ENCODE results near the gene DNAJB9. TPM values are rescaled to one million over a fixed set of nuclear protein-coding genes. Genes with fewer than 3 reads are reported as not detected.
A peak's percentile ranks its signal among the peaks of the same experiment; 100 is the strongest.

The DNAJB9 gene
- total and polyA plus RNA-seq, 2 of the 13 experiments (the other 11 are each of a cell fraction or from before 2014, with no cell fraction given), result 8.6 to 16.4 TPM

DNA sequence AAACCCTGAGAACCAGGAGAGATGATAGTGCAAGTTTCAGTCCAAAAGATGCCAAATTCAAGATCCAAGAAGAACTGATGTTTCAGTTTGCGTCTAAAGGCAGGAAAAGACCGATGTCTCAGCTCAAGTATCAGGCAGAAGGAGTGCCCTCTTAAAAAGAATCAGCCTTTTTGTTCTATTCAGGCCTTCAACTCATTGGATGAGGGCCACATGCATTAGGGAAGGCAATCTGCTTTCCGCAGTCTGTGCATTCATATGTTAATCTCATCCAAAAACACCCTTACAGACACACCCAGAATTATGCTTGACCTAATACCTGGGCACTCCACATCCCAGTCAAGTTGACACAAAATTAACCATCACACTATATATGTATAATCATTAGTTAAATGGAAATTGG is 45.2 kb downstream of the DNAJB9 start:
- intact Hi-C loops (cut with micrococcal nuclease; ENCODE audit: unreplicated experiment), result loop anchor here (5.0 kb wide), 1 partner anchor 192 kb away; no protein-coding TSS in a partner anchor
- H3K4me3 ChIP-seq (replicated peaks in 1 of 3; ENCODE audit: insufficient read depth in 1 of 3, low read depth in 2 of 3, low read length in 3 of 3), result no peak overlapping the region

DNA sequence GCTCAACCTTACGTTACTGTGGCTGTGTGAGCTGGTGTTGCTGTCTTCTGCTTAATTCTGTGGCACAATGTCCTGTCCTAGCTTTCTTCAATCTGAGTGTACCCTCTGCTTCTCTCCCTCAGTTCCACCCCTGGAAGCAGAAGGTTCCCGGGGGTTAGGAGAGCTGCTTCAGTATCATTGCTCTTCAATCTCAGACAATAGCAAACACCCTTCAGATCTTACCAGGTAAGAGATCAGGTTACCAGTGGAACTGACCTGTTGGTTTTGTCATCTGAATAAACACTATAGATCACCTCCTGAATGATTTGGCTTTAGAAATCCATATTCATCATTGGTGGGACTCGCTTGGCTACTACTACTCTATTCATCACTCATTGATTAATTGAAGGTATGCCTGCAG is 48.4 kb downstream of the DNAJB9 start:
- Histone ChIP-seq H3K4me2 (ENCODE audit: low read depth, low read length) (no peak overlapping the region), H3K79me2 (ENCODE audit: insufficient read depth, low read length) (no peaks in the 10 kb centered on the region), H3K27me3 (ENCODE audit: control insufficient read depth in 1 of 2, insufficient read depth in 2 of 2, low read length in 2 of 2) (no peaks in the 10 kb centered on the region), H3K9ac (ENCODE audit: insufficient read depth, low read depth, low read length) (no peak overlapping the region), H3K4me3 (replicated peaks in 1 of 3; ENCODE audit: insufficient read depth in 1 of 3, low read depth in 2 of 3, low read length in 3 of 3) (no peak overlapping the region), H3K36me3 (replicated peaks in 1 of 2; ENCODE audit: control insufficient read depth in 1 of 2, insufficient read depth in 2 of 2, low read length in 2 of 2) (no peaks in the 10 kb centered on the region), H3K9me3 (ENCODE audit: low read length) (no peaks in the 10 kb centered on the region), H3K4me1 (ENCODE audit: insufficient read depth, low read length) (peaks cover 17% of the 10 kb centered on the region), H2AFZ (ENCODE audit: low read length) (no peak overlapping the region), H4K20me1 (ENCODE audit: insufficient read depth, low read length) (no peaks in the 10 kb centered on the region), H3K27ac (ENCODE audit: extremely low read length, insufficient read depth, low read length) (no peak overlapping the region)
- 8% methylated on average over 3 of the region's 3 CpGs for WGBS (ENCODE audit: low lambda C conversion rate)
- DNase-seq (ENCODE audit: low spot score) (no peak), ATAC-seq (no peak), FAIRE-seq (no peak)
- ChIA-PET POLR2A (no interaction called here), CTCF (ENCODE audit: low intra/inter-chr PET ratio, low total read pairs) (no interaction called here)
- intact Hi-C loops (cut with micrococcal nuclease; ENCODE audit: unreplicated experiment) (no loop called here), in situ Hi-C loops (cut with HindIII; ENCODE audit: extremely low pct_ligation_motif_present, low pct_unique_long_range_greater_than_20kb) (loop anchor here (25.0 kb wide), 1 partner anchor 1469 kb away; no protein-coding TSS in a partner anchor)
- no peak for TF ChIP-seq ZNF704 (CRISPR knock-in tag; IDR thresholded peaks at IDR 0.05; ENCODE audit: borderline replicate concordance)
- TF ChIP-seq SIX1 (CRISPR knock-in tag; IDR thresholded peaks at IDR 0.05; ENCODE audit: borderline replicate concordance), result peak; percentile 22; the same call in 1 of the 2 replicates
- no TSS peak for BruUV-seq (replicated peaks)

More for the DNA sequence above, 45.2 kb downstream of the DNAJB9 start:
- DNase-seq (ENCODE audit: low spot score), result no peak
- BruUV-seq (replicated peaks), result no TSS peak
- H4K20me1 ChIP-seq (ENCODE audit: insufficient read depth, low read length), result no peaks in the 10 kb centered on the region
- H3K27me3 ChIP-seq (ENCODE audit: control insufficient read depth in 1 of 2, insufficient read depth in 2 of 2, low read length in 2 of 2), result no peaks in the 10 kb centered on the region
- ATAC-seq, result no peak
- no peak overlapping the region for H3K4me2 ChIP-seq (ENCODE audit: low read depth, low read length)
- ChIA-PET POLR2A (no interaction called here), CTCF (ENCODE audit: low intra/inter-chr PET ratio, low total read pairs) (no interaction called here)
- TF ChIP-seq ZNF772 (CRISPR knock-in tag; IDR thresholded peaks at IDR 0.05), result no peak
- WGBS (ENCODE audit: low lambda C conversion rate), result 81% methylated on average over 3 of the region's 3 CpGs
- in situ Hi-C loops (cut with HindIII; ENCODE audit: extremely low pct_ligation_motif_present, low pct_unique_long_range_greater_than_20kb), result loop anchor here (25.0 kb wide), 1 partner anchor 1472 kb away; no protein-coding TSS in a partner anchor
- no peaks in the 10 kb centered on the region for H3K79me2 ChIP-seq (ENCODE audit: insufficient read depth, low read length)
- H3K9me3 ChIP-seq (ENCODE audit: low read length), result no peaks in the 10 kb centered on the region
- H3K27ac ChIP-seq (ENCODE audit: extremely low read length, insufficient read depth, low read length), result no peak overlapping the region
- FAIRE-seq, result no peak
- peaks cover 17% of the 10 kb centered on the region for H3K4me1 ChIP-seq (ENCODE audit: insufficient read depth, low read length)
- no peak overlapping the region for H2AFZ ChIP-seq (ENCODE audit: low read length)
- H3K36me3 ChIP-seq (replicated peaks in 1 of 2; ENCODE audit: control insufficient read depth in 1 of 2, insufficient read depth in 2 of 2, low read length in 2 of 2), result no peaks in the 10 kb centered on the region
- no peak overlapping the region for H3K9ac ChIP-seq (ENCODE audit: insufficient read depth, low read depth, low read length)
